H9 (cell line): Measurements from ENCODE around the gene MGAT4B. TPM values are rescaled to one million over a fixed set of nuclear protein-coding genes. Genes with fewer than 3 reads are reported as not detected.

ENCODE experiments used
- DNase-seq: peaks from one replicate; pipeline ENCODE4 v3.0.0-alpha.2; 2017
- H2AFZ ChIP-seq: one replicate; pipeline ENCODE4 v1.6.1; 2013; ENCODE audit warnings: mild to moderate bottlenecking, low read length, control low read depth, moderate library complexity
- H2AK5ac ChIP-seq: 2 replicates; pipeline ENCODE4 v1.6.1; 2013; ENCODE audit warnings: low read length, control low read depth, mixed read lengths; ENCODE audit not compliant: insufficient read length
- H2BK120ac ChIP-seq: one replicate; pipeline ENCODE4 v1.6.1; 2013; ENCODE audit warnings: low read depth, mild to moderate bottlenecking, low read length, control low read depth, inconsistent platforms; ENCODE audit not compliant: poor library complexity, severe bottlenecking
- H2BK12ac ChIP-seq: 2 replicates; pipeline ENCODE4 v1.6.1; 2013; ENCODE audit warnings: low read length, control low read depth, mixed read lengths, low read depth; ENCODE audit not compliant: insufficient read length
- H2BK15ac ChIP-seq: 2 replicates; pipeline ENCODE4 v1.6.1; 2013; ENCODE audit warnings: low read depth, low read length, control low read depth
- H2BK20ac ChIP-seq: one replicate; pipeline ENCODE4 v1.6.1; 2013; ENCODE audit warnings: low read depth, mild to moderate bottlenecking, low read length, control low read depth, inconsistent platforms; ENCODE audit not compliant: poor library complexity, severe bottlenecking
- H2BK5ac ChIP-seq: 2 replicates; pipeline ENCODE4 v1.6.1; 2013; ENCODE audit warnings: low read length, control low read depth, mixed read lengths; ENCODE audit not compliant: insufficient read length
- H3K14ac ChIP-seq: 2 replicates; pipeline ENCODE4 v1.6.1; 2013; ENCODE audit warnings: low read length, control low read depth; ENCODE audit not compliant: insufficient read depth
- H3K18ac ChIP-seq: 2 replicates; pipeline ENCODE4 v1.6.1; 2013; ENCODE audit warnings: low read depth, mild to moderate bottlenecking, mixed read lengths, low read length, control low read depth; ENCODE audit not compliant: insufficient read length
- H3K23ac ChIP-seq: 2 replicates; pipeline ENCODE4 v1.6.1; 2013; ENCODE audit warnings: low read length, control low read depth, mixed read lengths, low read depth; ENCODE audit not compliant: insufficient read length
- H3K23me2 ChIP-seq: 2 replicates; pipeline ENCODE4 v1.6.1; 2013; ENCODE audit warnings: low read depth, mild to moderate bottlenecking, mixed read lengths, low read length, control low read depth; ENCODE audit not compliant: insufficient read length, poor library complexity, severe bottlenecking
- H3K27ac ChIP-seq: 2 replicates; pipeline ENCODE4 v1.5.1; 2013; ENCODE audit warnings: low read length, control low read depth, mixed read lengths, low read depth; ENCODE audit not compliant: insufficient read length
- H3K27me3 ChIP-seq: 2 replicates; pipeline ENCODE4 v1.6.1; 2013; ENCODE audit warnings: low read length, control low read depth, inconsistent platforms; ENCODE audit not compliant: insufficient read depth
- H3K4ac ChIP-seq: 2 replicates; pipeline ENCODE4 v1.6.1; 2013; ENCODE audit warnings: low read depth, mild to moderate bottlenecking, control low read depth, inconsistent platforms, low read length, moderate library complexity
- H3K4me1 ChIP-seq: 2 replicates; pipeline ENCODE4 v1.6.1; 2013; ENCODE audit warnings: low read length, control low read depth, inconsistent platforms; ENCODE audit not compliant: insufficient read depth
- H3K4me2 ChIP-seq: 2 replicates; pipeline ENCODE4 v1.6.1; 2013; ENCODE audit warnings: low read length, control low read depth, mixed read lengths; ENCODE audit not compliant: insufficient read length, insufficient read depth
- H3K56ac ChIP-seq: 2 replicates; pipeline ENCODE4 v1.6.1; 2013; ENCODE audit warnings: low read depth, mild to moderate bottlenecking, mixed read lengths, low read length, control low read depth; ENCODE audit not compliant: insufficient read length
- H3K79me1 ChIP-seq: 2 replicates; pipeline ENCODE4 v1.6.1; 2013; ENCODE audit warnings: low read depth, mild to moderate bottlenecking, moderate library complexity, low read length, control low read depth, inconsistent platforms; ENCODE audit not compliant: insufficient read depth, poor library complexity, severe bottlenecking
- H3K79me2 ChIP-seq: 2 replicates; pipeline ENCODE4 v1.6.1; 2013; ENCODE audit warnings: low read length, control low read depth, inconsistent platforms; ENCODE audit not compliant: insufficient read depth
- H3K9ac ChIP-seq: 2 replicates; pipeline ENCODE4 v1.6.1; 2013; ENCODE audit warnings: low read length, control low read depth, mixed read lengths; ENCODE audit not compliant: insufficient read length; ENCODE audit errors: extremely low read depth
- H3K9me3 ChIP-seq: one replicate; pipeline ENCODE4 v1.6.1; 2013; ENCODE audit warnings: low read depth, low read length, inconsistent platforms; ENCODE audit not compliant: control insufficient read depth
- H3T11ph ChIP-seq: one replicate; pipeline ENCODE4 v1.6.1; 2013; ENCODE audit warnings: mild to moderate bottlenecking, low read length, control low read depth, inconsistent platforms
- H4K20me1 ChIP-seq: one replicate; pipeline ENCODE4 v1.6.1; 2013; ENCODE audit not compliant: control insufficient read depth, insufficient read length, insufficient read depth
- H4K5ac ChIP-seq: 2 replicates; pipeline ENCODE4 v1.6.1; 2013; ENCODE audit warnings: low read depth, mild to moderate bottlenecking, mixed read lengths, low read length, control low read depth; ENCODE audit not compliant: insufficient read length
- H4K8ac ChIP-seq: replicated peaks from 2 replicates; pipeline ENCODE4 v1.6.1; 2013; ENCODE audit warnings: low read length, control low read depth, mixed read lengths, low read depth; ENCODE audit not compliant: insufficient read length
- H4K91ac ChIP-seq: 2 replicates; pipeline ENCODE4 v1.6.1; 2013; ENCODE audit warnings: low read depth, mild to moderate bottlenecking, moderate library complexity, mixed read lengths, low read length, control low read depth; ENCODE audit not compliant: insufficient read length
- H3K27ac Mint-ChIP-seq, 3 experiments: 2 replicates in 2 of 3; 3 replicates in 1 of 3; pipeline ENCODE4 v1.8.0; 2020 to 2021; ENCODE audit warnings: mixed read lengths in 3 of 3, mild to moderate bottlenecking in 1 of 3, moderate library complexity in 1 of 3
- H3K27me3 Mint-ChIP-seq: 2 replicates; pipeline ENCODE4 v1.8.0; 2021; ENCODE audit warnings: low read depth, mild to moderate bottlenecking, moderate library complexity, mixed read lengths
- H3K36me3 Mint-ChIP-seq, 3 experiments: 2 replicates in 2 of 3; 3 replicates in 1 of 3; pipeline ENCODE4 v1.8.0; 2020 to 2021; ENCODE audit warnings: low read depth in 3 of 3, mixed read lengths in 3 of 3; ENCODE audit not compliant: insufficient read depth in 1 of 3
- H3K4me1 Mint-ChIP-seq, 2 experiments: 2 replicates each; pipeline ENCODE4 v1.8.0; 2020; ENCODE audit warnings: mixed read lengths in 2 of 2
- H3K4me3 Mint-ChIP-seq, 2 experiments: 2 replicates in 1 of 2; 3 replicates in 1 of 2; pipeline ENCODE4 v1.8.0; 2020 to 2021; ENCODE audit warnings: mild to moderate bottlenecking in 2 of 2, mixed read lengths in 2 of 2, moderate library complexity in 1 of 2
- H3K9me3 Mint-ChIP-seq, 2 experiments: 2 replicates in 1 of 2; 3 replicates in 1 of 2; pipeline ENCODE4 v1.8.0; 2020; ENCODE audit warnings: mild to moderate bottlenecking in 2 of 2, mixed read lengths in 2 of 2, moderate library complexity in 1 of 2
- CTCF ChIP-seq: fragments of 200-600 bp; sonication (generic); conservative IDR thresholded peaks from 3 replicates; pipeline ENCODE4 v1.8.0; 2021; ENCODE audit warnings: antibody characterized with exemption, mild to moderate bottlenecking
- WGBS: extraction: QIAGEN DNeasy Blood & Tissue Kit; methylation state at CpG from one replicate; pipeline ENCODE4 v1.1.7; 2013; ENCODE audit warnings: missing lambda C conversion rate, low lambda C conversion rate, mixed read lengths; ENCODE audit not compliant: insufficient read length; ENCODE audit errors: extremely low coverage; 5-methylcytosine and 5-hydroxymethylcytosine counted together
- total RNA-seq: library from RNA; stranded (reverse); gene quantifications from 2 replicates; pipeline ENCODE4 v1.2.1, GENCODE V29; 2021

The MGAT4B gene
- total RNA-seq, 1 experiment from 2014 or later, result 147 TPM

DNA sequence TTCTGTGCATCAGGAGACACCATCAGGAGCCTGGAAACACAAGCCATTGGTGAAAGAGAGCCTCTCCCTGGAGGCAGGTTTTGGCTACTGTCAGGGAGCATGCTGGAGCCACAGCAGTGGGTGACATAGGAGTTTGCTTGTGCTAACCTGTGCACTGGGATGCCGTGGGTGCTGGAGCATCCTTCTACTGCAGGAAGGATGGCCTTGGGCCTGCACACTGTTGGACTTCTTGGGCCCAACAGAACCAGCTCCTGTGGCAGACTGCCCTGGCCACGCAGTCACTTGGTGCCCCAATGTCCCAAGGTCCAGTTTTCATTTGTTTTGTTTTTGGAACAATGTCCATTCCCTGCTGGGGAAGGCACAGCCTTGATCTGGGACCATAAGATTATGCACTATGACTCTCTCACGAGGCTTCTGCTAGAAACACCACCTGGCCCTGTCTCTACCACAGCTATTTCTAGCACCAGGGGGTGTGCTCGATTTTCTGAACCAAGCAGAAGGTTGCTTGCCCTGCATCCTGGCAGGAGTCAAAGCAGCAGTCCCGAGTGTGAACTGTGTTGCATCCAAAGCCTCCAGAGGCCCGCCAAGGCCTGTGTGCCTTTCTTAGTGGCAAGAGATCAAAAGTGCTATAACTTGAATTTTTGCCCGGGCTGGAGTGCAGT, 18.3 kb downstream of the MGAT4B start:
- Histone ChIP-seq H3K4me2 (no peak overlapping the region), H2BK12ac (no peak overlapping the region), H3K79me1 (no peaks in the 10 kb centered on the region), H3K79me2 (no peaks in the 10 kb centered on the region), H3K4me1 (no peaks in the 10 kb centered on the region), H3K14ac (no peak overlapping the region), H3K23ac (no peak overlapping the region), H2BK20ac (no peak overlapping the region), H4K20me1 (no peaks in the 10 kb centered on the region), H3K9me3 (no peaks in the 10 kb centered on the region), H3K27ac (no peak overlapping the region), H3K23me2 (no peaks in the 10 kb centered on the region), H3T11ph (no peak overlapping the region), H3K18ac (no peak overlapping the region), H3K27me3 (no peaks in the 10 kb centered on the region), H2AK5ac (no peak overlapping the region), H2BK15ac (no peak overlapping the region), H3K9ac (no peak overlapping the region), H3K4ac (no peak overlapping the region), H4K8ac (no peak overlapping the region), H2AFZ (no peak overlapping the region), H4K5ac (no peak overlapping the region), H2BK5ac (no peak overlapping the region), H2BK120ac (no peak overlapping the region), H4K91ac (no peak overlapping the region), H3K56ac (no peak overlapping the region)
- no peak overlapping the region for H3K4me3 Mint-ChIP-seq
- WGBS, result no CpG with 5 or more reads among the region's 7 CpGs
- H3K27ac Mint-ChIP-seq, result no peak overlapping the region
- H3K9me3 Mint-ChIP-seq, result peaks cover 3 to 4% of the 10 kb centered on the region in 2 experiments
- peaks cover 4% of the 10 kb centered on the region in 2 experiments for H3K4me1 Mint-ChIP-seq
- H3K36me3 Mint-ChIP-seq, result peaks cover 2 to 4% (median 4%) of the 10 kb centered on the region in 3 experiments; a peak in 4 of 7 replicates
- DNase-seq, result no peak
- H3K27me3 Mint-ChIP-seq, result peaks cover 10% of the 10 kb centered on the region
- TF ChIP-seq CTCF, result no peak
